ENCODE data around the gene UMOD. TPM values are rescaled to one million over a fixed set of nuclear protein-coding genes. Genes with fewer than 3 reads are reported as not detected.

UMOD gene
- total RNA-seq, 1 experiment from 2014 or later = not detected

GRCh38 chr16:20320592-20320991, 31.9 kb downstream of the UMOD start:
- Histone ChIP-seq H3K79me2 (ENCODE audit: low read depth) (no peaks in the 10 kb centered on the region), H3F3A (ENCODE audit: insufficient read depth, low read depth) (no peaks in the 10 kb centered on the region), H3K4me2 (no peak overlapping the region), H3K9me2 (ENCODE audit: insufficient read depth) (no peaks in the 10 kb centered on the region), H3K27me3 (ENCODE audit: insufficient read depth, low read depth) (peaks cover 10% of the 10 kb centered on the region; the same call in 1 of the 2 replicates), H3K9me3 (ENCODE audit: insufficient read depth, low read depth) (no peaks in the 10 kb centered on the region), H3K27ac (no peak overlapping the region), H4K20me1 (ENCODE audit: insufficient read depth) (no peaks in the 10 kb centered on the region), H3K36me3 (ENCODE audit: low read depth) (no peaks in the 10 kb centered on the region), H2AFZ (no peak overlapping the region), H3K4me3 (no peak overlapping the region), H3K4me1 (replicated peaks; ENCODE audit: insufficient read depth) (no peaks in the 10 kb centered on the region)
- ChIA-PET CTCF (no interaction called here), POLR2A (ENCODE audit: unreplicated experiment) (no interaction called here)
- intact Hi-C loops (cut with micrococcal nuclease; ENCODE audit: unreplicated experiment) = no loop called here
- TF ChIP-seq EZH2 (IDR thresholded peaks at IDR 0.05; ENCODE audit: low read depth) = no peak
- no peak for DNase-seq
- BruUV-seq (replicated peaks) = no TSS peak

- H3F3A ChIP-seq (ENCODE audit: insufficient read depth, low read depth) = no peaks in the 10 kb centered on the region
- H4K20me1 ChIP-seq (ENCODE audit: insufficient read depth) = no peaks in the 10 kb centered on the region
- peaks cover 10% of the 10 kb centered on the region; the same call in 1 of the 2 replicates for H3K27me3 ChIP-seq (ENCODE audit: insufficient read depth, low read depth)
- H3K36me3 ChIP-seq (ENCODE audit: low read depth) = no peaks in the 10 kb centered on the region
- intact Hi-C loops (cut with micrococcal nuclease; ENCODE audit: unreplicated experiment) = no loop called here
- ChIA-PET POLR2A (ENCODE audit: unreplicated experiment) (no interaction called here), CTCF (no interaction called here)
- TF ChIP-seq EZH2 (IDR thresholded peaks at IDR 0.05; ENCODE audit: low read depth) (no peak), CTCF (conservative IDR thresholded peaks at IDR 0.05) (no peak)
- no peaks in the 10 kb centered on the region for H3K9me2 ChIP-seq (ENCODE audit: insufficient read depth)
- no peak overlapping the region for H3K27ac ChIP-seq
- H3K4me3 ChIP-seq = no peak overlapping the region
- no peaks in the 10 kb centered on the region for H3K9me3 ChIP-seq (ENCODE audit: insufficient read depth, low read depth)
- H3K79me2 ChIP-seq (ENCODE audit: low read depth) = no peaks in the 10 kb centered on the region
- H3K4me2 ChIP-seq = no peak overlapping the region
- H3K4me1 ChIP-seq (replicated peaks; ENCODE audit: insufficient read depth) = no peaks in the 10 kb centered on the region
- no TSS peak for BruUV-seq (replicated peaks)
- no peak for DNase-seq
- no peak overlapping the region for H2AFZ ChIP-seq
Observed at GRCh38 chr16:20320178-20320577, 32.3 kb downstream of the UMOD start.

- Histone ChIP-seq H3F3A (ENCODE audit: insufficient read depth, low read depth) (no peaks in the 10 kb centered on the region), H3K36me3 (ENCODE audit: low read depth) (no peaks in the 10 kb centered on the region), H2AFZ (no peak overlapping the region), H3K27me3 (ENCODE audit: insufficient read depth, low read depth) (peaks cover 10% of the 10 kb centered on the region; the same call in 1 of the 2 replicates), H3K27ac (no peak overlapping the region), H4K20me1 (ENCODE audit: insufficient read depth) (no peaks in the 10 kb centered on the region), H3K4me3 (no peak overlapping the region), H3K4me2 (no peak overlapping the region), H3K9me2 (ENCODE audit: insufficient read depth) (no peaks in the 10 kb centered on the region), H3K4me1 (replicated peaks; ENCODE audit: insufficient read depth) (no peaks in the 10 kb centered on the region), H3K79me2 (ENCODE audit: low read depth) (no peaks in the 10 kb centered on the region), H3K9me3 (ENCODE audit: insufficient read depth, low read depth) (no peaks in the 10 kb centered on the region)
- no peak for TF ChIP-seq EZH2 (IDR thresholded peaks at IDR 0.05; ENCODE audit: low read depth)
- no peak for TF ChIP-seq CTCF (conservative IDR thresholded peaks at IDR 0.05)
- intact Hi-C loops (cut with micrococcal nuclease; ENCODE audit: unreplicated experiment) = no loop called here
- no TSS peak for BruUV-seq (replicated peaks)
- CTCF ChIA-PET = no interaction called here
- no peak for DNase-seq
- POLR2A ChIA-PET (ENCODE audit: unreplicated experiment) = no interaction called here
Observed at GRCh38 chr16:20319406-20319805, 33.1 kb downstream of the UMOD start.

GRCh38 chr16:20318437-20318836, 34.1 kb downstream of the UMOD start:
- no TSS peak for BruUV-seq (replicated peaks)
- POLR2A ChIA-PET (ENCODE audit: unreplicated experiment) = no interaction called here
- no peak for DNase-seq
- H3K4me3 ChIP-seq = no peak overlapping the region
- no peaks in the 10 kb centered on the region for H3K79me2 ChIP-seq (ENCODE audit: low read depth)
- peaks cover 8% of the 10 kb centered on the region for H3K27me3 ChIP-seq (ENCODE audit: insufficient read depth, low read depth)
- no peaks in the 10 kb centered on the region for H4K20me1 ChIP-seq (ENCODE audit: insufficient read depth)
- no peaks in the 10 kb centered on the region for H3K4me1 ChIP-seq (replicated peaks; ENCODE audit: insufficient read depth)
- no peak overlapping the region for H3K27ac ChIP-seq
- TF ChIP-seq EZH2 (IDR thresholded peaks at IDR 0.05; ENCODE audit: low read depth) (no peak), CTCF (conservative IDR thresholded peaks at IDR 0.05) (no peak)
- no peaks in the 10 kb centered on the region; the same call in 1 of the 2 replicates for H3K9me3 ChIP-seq (ENCODE audit: insufficient read depth, low read depth)
- CTCF ChIA-PET = no interaction called here
- H3K36me3 ChIP-seq (ENCODE audit: low read depth) = no peaks in the 10 kb centered on the region
- H2AFZ ChIP-seq = no peak overlapping the region
- H3K4me2 ChIP-seq = no peak overlapping the region
- intact Hi-C loops (cut with micrococcal nuclease; ENCODE audit: unreplicated experiment) = no loop called here
- no peaks in the 10 kb centered on the region for H3K9me2 ChIP-seq (ENCODE audit: insufficient read depth)
- H3F3A ChIP-seq (ENCODE audit: insufficient read depth, low read depth) = no peaks in the 10 kb centered on the region
